ENCODE measurements around the gene C1orf159. TPM values are rescaled to one million over a fixed set of nuclear protein-coding genes. Genes with fewer than 3 reads are reported as not detected.

C1orf159 gene
- total and polyA plus RNA-seq, 12 donors: 2.9 to 14.0 (median 4.1) TPM

DNA sequence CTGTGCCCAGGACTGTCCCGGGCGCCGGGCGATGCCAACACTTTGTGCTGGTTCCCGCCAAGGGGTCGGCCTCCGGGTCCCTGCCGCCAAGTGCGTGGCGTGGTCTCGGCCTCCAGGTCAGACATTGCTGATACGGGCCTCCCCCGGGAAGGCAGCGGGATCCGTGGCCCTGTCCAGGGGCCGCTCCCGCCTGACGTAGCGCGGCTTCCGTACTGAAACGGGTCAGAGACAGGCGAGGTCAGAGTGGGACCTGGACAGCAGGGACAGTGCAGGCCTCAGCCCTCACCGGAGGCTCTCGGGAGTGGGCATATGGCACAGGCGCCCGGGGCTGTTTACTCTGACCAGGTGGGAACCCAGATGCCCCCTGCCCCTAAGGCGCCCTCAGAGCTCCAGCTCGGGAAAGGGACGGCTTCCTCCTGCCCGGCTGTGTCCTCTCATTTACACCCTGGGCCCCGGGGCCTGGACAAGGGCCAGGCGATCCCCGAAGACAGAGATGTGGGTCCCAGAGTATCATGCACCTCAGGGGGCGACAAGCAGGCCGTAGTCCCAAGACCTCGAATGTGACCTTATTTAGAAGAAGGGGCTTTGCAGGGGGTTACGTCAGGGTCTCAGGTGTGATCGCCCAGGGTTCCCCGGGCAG lies 33.0 kb downstream of the C1orf159 start:
- H3K27ac ChIP-seq: no peak overlapping the region
- intact Hi-C loops (cut with DNase I): no loop called here
- TF ChIP-seq, protein P1, sequence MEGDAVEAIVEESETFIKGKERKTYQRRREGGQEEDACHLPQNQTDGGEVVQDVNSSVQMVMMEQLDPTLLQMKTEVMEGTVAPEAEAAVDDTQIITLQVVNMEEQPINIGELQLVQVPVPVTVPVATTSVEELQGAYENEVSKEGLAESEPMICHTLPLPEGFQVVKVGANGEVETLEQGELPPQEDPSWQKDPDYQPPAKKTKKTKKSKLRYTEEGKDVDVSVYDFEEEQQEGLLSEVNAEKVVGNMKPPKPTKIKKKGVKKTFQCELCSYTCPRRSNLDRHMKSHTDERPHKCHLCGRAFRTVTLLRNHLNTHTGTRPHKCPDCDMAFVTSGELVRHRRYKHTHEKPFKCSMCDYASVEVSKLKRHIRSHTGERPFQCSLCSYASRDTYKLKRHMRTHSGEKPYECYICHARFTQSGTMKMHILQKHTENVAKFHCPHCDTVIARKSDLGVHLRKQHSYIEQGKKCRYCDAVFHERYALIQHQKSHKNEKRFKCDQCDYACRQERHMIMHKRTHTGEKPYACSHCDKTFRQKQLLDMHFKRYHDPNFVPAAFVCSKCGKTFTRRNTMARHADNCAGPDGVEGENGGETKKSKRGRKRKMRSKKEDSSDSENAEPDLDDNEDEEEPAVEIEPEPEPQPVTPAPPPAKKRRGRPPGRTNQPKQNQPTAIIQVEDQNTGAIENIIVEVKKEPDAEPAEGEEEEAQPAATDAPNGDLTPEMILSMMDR (IDR thresholded peaks at IDR 0.05): no peak

DNA sequence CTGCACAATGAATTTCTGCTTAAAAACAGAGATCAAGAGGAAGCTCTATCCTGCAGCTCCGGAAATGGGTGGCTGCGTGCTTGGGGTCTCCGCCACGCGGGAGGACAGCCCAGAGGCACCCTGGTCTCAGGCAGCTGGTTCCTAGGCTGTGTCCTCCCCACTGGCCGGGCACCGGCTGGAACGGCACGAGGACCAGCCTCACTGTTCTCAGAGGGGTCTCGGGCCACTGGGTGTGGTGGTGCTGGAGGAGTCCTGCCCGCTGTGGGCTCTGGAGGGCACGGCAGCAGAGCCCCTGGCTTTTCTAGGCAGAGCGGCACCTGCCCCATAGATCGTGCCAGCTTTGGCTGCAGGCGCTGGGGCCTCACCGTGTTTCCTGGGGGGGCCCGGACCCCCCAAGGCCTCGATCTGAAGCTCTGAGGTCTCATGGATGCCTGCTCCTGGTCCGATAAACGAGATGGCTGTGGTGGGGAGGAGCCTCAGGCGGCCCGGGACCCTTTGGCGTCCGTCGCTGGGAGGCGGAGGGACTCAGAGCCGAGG lies 33.6 kb downstream of the C1orf159 start:
- no peak for ATAC-seq
- Histone ChIP-seq H3K4me3 (no peak overlapping the region), H3K36me3 (peaks cover 0 to 4% (median 0%) of the 10 kb centered on the region in 9 donors), H3K27ac (no peak overlapping the region), H3K4me1 (peaks cover 6 to 13% (median 12%) of the 10 kb centered on the region in 9 donors), H3K9me3 (no peaks in the 10 kb centered on the region), H3K27me3 (peaks cover 0 to 12% (median 0%) of the 10 kb centered on the region in 7 donors)
- intact Hi-C loops (cut with DNase I): no loop called here
- TF ChIP-seq, protein P1 (IDR thresholded peaks at IDR 0.05): no peak
- WGBS, 2 donors: 91 to 93% methylated on average over 27 of the region's 27 CpGs
- no peak for DNase-seq

More for the DNA sequence above, 33.0 kb downstream of the C1orf159 start:
- Histone ChIP-seq H3K27me3 (peaks cover 0 to 12% (median 0%) of the 10 kb centered on the region in 7 donors), H3K9me3 (no peaks in the 10 kb centered on the region), H3K4me1 (peaks cover 6 to 13% (median 12%) of the 10 kb centered on the region in 9 donors), H3K4me3 (no peak overlapping the region), H3K36me3 (peaks cover 0 to 4% (median 0%) of the 10 kb centered on the region in 9 donors)
- DNase-seq (peak; percentile 3 to 16), ATAC-seq (no peak)
- 92 to 94% methylated on average over 40 of the region's 40 CpGs for WGBS, 2 donors

DNA sequence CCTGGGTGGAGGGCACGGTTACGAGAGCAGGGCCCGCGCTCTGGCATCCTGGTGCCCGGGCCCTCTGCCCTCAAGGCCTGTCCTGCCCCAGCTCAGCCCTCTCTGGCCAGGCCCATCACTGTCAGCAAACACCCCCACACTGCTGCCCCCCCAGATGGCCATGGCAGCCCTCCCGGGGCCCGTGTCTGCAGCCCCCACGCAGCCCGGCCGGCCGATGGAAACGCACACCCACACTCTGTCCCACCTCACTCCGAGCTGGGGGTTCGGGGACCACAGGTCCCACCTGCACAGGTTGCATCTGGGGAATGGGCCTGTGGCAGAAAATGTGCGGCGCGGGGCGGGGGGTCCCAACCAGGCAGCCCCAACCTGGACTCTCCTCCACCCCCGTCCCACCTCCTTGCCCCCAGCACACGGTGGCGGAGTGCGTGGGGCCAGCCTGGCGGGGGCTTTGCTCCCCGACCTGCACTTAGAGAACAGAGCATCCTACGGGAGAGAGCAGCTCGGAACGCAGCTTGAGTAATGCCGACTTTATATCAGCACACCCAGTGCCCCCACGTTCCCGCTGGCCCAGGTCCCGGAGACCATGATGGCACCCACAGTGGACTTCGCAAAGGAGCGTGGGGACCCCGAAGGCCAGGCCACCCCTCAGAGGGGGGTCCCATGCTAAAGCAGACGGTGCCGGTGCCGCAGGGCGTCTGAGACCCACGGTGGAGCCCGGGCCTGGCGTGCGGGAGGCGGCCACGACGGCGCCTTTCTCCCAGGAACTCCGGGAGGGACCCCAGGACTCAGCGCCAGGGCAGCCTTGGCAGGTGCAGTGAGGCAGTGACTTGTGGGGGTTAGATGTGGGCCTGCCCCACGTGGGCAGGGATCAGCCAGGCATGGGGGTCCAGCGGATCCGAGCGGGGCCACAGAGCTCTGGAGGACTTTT lies 34.3 kb downstream of the C1orf159 start:
- WGBS, 2 donors: 89 to 91% methylated on average over 49 to 52 of the region's 52 CpGs
- TF ChIP-seq, protein P1 (IDR thresholded peaks at IDR 0.05): no peak
- Histone ChIP-seq H3K9me3 (no peaks in the 10 kb centered on the region), H3K4me1 (peaks cover 6 to 13% (median 12%) of the 10 kb centered on the region in 9 donors), H3K36me3 (peaks cover 0 to 4% (median 0%) of the 10 kb centered on the region in 9 donors), H3K4me3 (no peak overlapping the region), H3K27ac (no peak overlapping the region), H3K27me3 (peaks cover 0 to 12% (median 0%) of the 10 kb centered on the region in 7 donors)
- ATAC-seq: no peak
- DNase-seq: peak in 1 of 2 donors; percentile 15
- intact Hi-C loops (cut with DNase I): no loop called here

DNA sequence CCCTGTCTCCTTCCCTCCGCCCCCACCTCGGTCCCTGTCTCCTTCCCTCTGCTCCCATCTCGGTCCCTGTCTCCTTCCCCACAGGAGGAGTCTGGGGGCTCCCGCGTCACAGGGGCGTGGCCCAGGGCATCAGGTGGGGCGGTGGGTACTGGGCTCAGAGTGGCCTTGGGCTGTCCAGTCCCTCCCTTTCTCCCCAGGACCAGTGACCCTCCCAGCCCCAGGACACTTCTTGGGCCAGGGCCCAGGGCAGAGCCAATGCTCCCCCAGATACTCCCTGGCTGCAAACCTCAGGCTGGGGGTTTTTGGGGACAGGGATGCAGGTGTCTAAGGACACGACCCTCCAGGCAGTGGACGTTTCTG lies 35.0 kb downstream of the C1orf159 start:
- Histone ChIP-seq H3K4me3 (no peak overlapping the region), H3K4me1 (peaks cover 6 to 13% (median 12%) of the 10 kb centered on the region in 9 donors), H3K27ac (no peak overlapping the region), H3K27me3 (peaks cover 0 to 12% (median 0%) of the 10 kb centered on the region in 7 donors), H3K9me3 (no peaks in the 10 kb centered on the region), H3K36me3 (peaks cover 0 to 4% (median 0%) of the 10 kb centered on the region in 9 donors)
- ATAC-seq: no peak
- DNase-seq: peak in 1 of 2 donors; percentile 4
- intact Hi-C loops (cut with DNase I): no loop called here
- WGBS, 2 donors: 57 to 58% methylated on average over 9 of the region's 9 CpGs
- TF ChIP-seq, protein P1 (IDR thresholded peaks at IDR 0.05): no peak

Measured in heart right ventricle (tissue), 16 donors.